Posterior vena cava (tissue), 2 donors: Measurements from ENCODE around the gene SCO1. TPM values are rescaled to one million over a fixed set of nuclear protein-coding genes. Genes with fewer than 3 reads are reported as not detected.
"Not testable (repeated sequence)": the region's sequence is repeated elsewhere in the genome, so short reads cannot be mapped to it uniquely, and the experiment has no call there.

Source experiments
- DNase-seq: peaks from one replicate; pipeline ENCODE4 v3.0.0-alpha.2; 2020; ENCODE audit warnings: low spot score
- intact Hi-C, 2 donors: fragments of 100-400 bp; cut with DNase I; formaldehyde crosslinking; loops; one replicate each; pipeline versions ENCODE4 v1.14.1 to v1.14.2; 2022 to 2023
- total RNA-seq, 2 donors: library from RNA; stranded (reverse); fragmentation: NEBNext Ultra II Directional; extraction: Animal tissue kit (Norgen Biotek cat#: 25700); gene quantifications; one replicate each; pipeline ENCODE4 v1.2.1, GENCODE V29; 2021
- donor health status: DM: yes; HTN: yes; CAD: no.
- donor health status: DM: yes; HTN: yes; CAD: no.

The SCO1 gene
- total RNA-seq, 2 donors from 2014 or later, result 21.7 to 25.8 TPM

- intact Hi-C loops, result no loop called here
- DNase-seq, result peak; percentile 92
These were observed 32.2 kb upstream of the SCO1 start, which contains the start of gene TMEM220 for GRCh38 chr17:10729334-10730193. TMEM220 (minus strand) TSS chr17:10730023; CDS start chr17:10729851, 172 bp downstream.

DNA sequence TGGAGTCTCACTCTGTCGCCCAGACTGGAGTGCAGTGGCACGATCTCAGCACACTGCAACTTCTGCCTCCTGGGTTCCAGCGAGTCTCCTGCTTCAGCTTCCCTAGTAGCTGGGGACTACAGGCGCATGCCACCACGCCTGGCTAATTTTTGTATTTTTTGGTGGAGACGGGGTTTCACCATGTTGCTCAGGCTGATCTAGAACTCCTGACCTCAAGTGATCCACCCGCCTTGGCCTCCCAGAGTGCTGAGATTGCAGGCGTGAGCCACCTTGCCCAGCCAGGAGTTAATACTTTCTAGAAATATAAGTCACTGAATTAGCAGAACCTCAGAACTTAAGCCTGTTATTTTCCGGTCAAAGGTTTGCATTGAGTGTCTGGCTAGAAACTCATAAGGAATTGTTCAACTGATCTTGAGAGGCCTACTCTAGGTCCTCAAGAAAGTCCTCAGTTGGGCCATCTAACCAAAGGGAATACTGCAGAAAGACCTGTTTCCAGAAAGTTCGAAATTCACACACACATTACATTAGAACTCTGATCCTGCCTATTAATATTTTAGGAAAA lies 31.1 kb upstream of the SCO1 start:
- DNase-seq, result no peak
- intact Hi-C loops, result no loop called here

GRCh38 chr17:10727192-10727591 lies 29.9 kb upstream of the SCO1 start:
- intact Hi-C loops, result no loop called here
- DNase-seq, result no peak

GRCh38 chr17:10726196-10726595 lies 28.9 kb upstream of the SCO1 start:
- intact Hi-C loops, result no loop called here
- DNase-seq, result no peak

DNA sequence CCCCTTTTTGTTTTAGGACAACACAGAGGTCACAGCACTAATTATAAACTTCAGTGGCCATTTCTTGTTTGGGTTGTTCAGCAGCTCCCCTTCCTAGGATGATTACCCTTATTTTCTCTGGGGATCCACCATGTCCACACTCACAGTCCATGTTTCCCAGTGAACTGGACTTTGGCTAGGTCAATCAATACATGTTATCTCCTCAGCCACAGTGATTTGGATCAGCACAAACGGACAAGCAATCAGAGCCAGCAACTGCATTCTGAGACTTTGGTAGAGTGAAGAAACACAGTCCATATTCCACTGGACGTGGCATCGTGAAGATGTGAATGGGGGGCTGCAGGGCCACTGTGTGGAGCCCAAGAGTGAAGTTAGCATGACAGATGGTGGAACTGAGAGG lies 27.9 kb upstream of the SCO1 start:
- intact Hi-C loops, result no loop called here

GRCh38 chr17:10724546-10725195 lies 27.3 kb upstream of the SCO1 start:
- intact Hi-C loops, result no loop called here
- no peak for DNase-seq

More for the DNA sequence above, 27.9 kb upstream of the SCO1 start:
- DNase-seq, result no peak

DNA sequence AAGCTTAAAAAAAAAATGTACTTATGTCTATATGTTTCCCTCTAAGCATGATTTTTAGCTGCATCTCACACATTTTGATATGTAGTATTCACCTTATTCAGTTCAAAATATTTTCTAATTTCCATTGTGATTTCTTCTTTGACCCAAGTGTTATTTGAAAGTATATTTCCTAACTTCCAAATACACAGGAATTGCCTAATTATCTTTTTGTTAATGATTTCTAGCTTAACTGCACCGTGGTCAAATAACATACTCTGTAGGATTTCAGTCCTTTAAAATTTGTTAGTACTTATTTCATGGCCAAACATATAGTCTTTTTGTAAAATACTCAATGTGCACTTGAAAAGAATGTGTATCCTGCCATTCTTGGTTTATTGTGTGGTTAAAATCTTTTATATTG lies 21.2 kb upstream of the SCO1 start:
- no peak for DNase-seq
- intact Hi-C loops, result no loop called here

GRCh38 chr17:10716218-10716617 lies 18.9 kb upstream of the SCO1 start:
- DNase-seq, result no peak
- intact Hi-C loops, result no loop called here

GRCh38 chr17:10713318-10713717 lies 16.0 kb upstream of the SCO1 start:
- DNase-seq, result no peak
- intact Hi-C loops, result no loop called here

DNA sequence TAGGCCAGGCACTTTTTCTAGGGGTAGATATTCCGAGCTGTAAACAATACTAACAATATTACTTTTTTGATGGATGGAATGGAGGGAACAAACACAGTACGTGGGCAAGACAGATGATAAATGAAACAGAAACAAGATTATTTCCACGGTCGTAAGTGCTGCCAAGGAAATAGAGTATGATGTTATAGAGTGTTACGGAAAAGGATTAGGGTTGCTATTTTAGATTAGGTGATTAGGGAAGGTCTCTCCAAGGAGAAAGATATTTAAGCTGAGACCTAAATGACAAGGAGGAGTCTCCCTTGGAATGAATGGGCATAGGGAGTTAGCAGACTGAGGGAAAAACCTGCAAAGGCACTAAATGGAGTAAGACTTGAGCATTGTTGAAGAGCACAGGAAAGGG lies 8.4 kb upstream of the SCO1 start:
- DNase-seq, result no peak
- intact Hi-C loops, result no loop called here

- intact Hi-C loops, result no loop called here
- DNase-seq, result no peak
These were observed 5.2 kb upstream of the SCO1 start for GRCh38 chr17:10702574-10702973.

- intact Hi-C loops, result loop anchor here in 1 of 2 donors (10.0 kb wide), 1 partner anchor 55 kb away; no protein-coding TSS in a partner anchor
- no peak for DNase-seq
These were observed 2.5 kb upstream of the SCO1 start for GRCh38 chr17:10699856-10700255.

DNA sequence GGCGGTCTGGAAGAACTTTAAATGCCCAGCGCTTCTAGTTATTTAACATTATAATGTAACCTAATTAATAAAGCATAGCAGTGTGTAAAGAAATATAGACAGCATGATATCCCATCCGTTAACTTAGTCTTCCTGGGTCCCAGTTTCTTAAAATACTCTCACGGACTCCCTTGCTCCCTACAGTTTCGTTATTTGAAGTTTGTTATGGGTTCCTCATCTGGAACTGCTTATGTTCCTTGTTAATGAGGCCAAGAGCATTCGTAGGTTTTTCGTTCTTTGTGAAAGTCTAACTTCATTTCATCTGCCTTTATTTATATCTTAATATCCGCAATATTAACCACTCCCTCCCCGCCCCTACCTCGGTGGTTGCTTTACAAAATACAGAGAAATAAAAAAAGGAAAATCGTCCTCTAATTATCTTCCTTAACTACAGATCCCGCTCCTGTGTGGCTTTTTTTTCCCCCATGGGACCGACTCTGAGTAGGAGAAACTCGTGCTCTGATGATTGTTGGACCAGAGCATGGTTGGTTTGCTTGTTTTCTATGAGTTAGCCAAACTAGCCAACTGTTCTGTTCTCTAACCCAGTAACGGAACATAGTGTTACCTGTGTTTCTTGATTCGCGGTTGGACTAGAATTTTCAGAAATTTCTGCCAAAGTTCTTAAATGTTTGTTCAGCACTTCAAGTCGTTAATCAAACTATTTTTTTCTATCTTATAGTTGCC lies 924 bp upstream of the SCO1 start:
- no peak for DNase-seq
- intact Hi-C loops, result loop anchor here in 1 of 2 donors (10.0 kb wide), 1 partner anchor 53 kb away; no protein-coding TSS in a partner anchor

GRCh38 chr17:10695875-10696407 lies 1.4 kb downstream of the SCO1 start:
- intact Hi-C loops, result loop anchor here in 1 of 2 donors (10.0 kb wide), 1 partner anchor 51 kb away; no protein-coding TSS in a partner anchor

DNA sequence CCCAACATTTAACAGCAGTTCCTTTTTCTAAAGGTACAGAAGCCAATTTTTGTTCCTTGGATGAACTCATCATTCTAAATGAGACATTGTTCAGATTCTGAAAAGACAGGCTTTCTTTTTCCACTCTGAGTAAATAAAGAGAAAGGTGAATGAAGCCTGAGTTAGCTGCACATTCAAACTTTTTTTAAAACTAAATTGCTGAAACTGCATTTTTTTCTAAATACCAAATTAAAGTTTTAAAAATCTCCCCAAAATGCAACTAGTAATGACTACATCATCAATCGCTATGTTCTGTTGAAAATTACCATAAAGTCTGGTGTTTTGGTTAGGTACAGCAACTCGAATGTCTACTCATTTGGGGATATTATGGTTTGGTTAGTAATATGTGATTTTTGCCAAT lies 9.8 kb downstream of the SCO1 start:
- DNase-seq, result no peak
- intact Hi-C loops, result no loop called here

More at GRCh38 chr17:10695875-10696407, 1.4 kb downstream of the SCO1 start:
- not testable (repeated sequence) for DNase-seq

GRCh38 chr17:10683853-10684252 lies 13.5 kb downstream of the SCO1 start:
- intact Hi-C loops, result no loop called here
- no peak for DNase-seq

- intact Hi-C loops, result no loop called here
- no peak for DNase-seq
These were observed 15.4 kb downstream of the SCO1 start for GRCh38 chr17:10681866-10682446.

DNA sequence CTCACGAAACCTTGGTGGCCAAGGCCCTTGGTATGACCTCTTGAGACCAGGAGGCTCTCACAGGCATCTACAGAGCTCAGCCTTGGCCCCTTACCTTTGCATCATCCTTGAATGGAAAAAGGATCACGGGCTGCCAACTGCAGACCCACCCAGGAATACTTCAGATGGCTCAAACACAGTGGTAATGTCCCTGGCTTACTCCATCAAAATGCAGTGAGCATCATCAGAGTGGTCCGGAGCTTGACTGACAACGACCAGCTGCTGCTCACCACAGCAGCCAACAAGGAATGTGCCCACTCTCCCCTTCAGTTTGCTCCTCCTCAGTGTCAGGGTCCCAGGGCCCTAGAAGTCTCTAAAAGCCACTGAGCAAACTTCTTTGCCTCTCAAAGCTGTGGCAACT lies 22.6 kb downstream of the SCO1 start:
- intact Hi-C loops, result no loop called here
- DNase-seq, result no peak

DNA sequence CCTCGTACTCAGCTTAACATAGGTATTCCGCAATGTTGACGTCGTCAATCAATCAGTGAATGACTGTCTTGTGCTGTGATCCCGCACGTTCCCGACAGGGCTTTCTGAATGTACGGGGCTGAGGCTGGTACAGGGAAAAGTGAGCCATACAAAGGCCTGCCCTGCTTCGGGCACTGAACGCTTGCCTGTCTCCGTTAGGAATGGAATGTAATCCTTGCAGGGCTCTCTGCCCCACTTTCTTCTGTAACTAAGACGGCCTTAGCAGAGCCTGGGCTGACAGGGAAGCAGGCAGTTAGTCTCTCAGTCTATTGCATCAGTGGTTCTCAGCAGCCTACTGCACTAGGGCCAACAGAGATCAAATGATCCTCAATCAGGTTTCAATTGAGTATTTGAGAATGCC lies 24.0 kb downstream of the SCO1 start:
- DNase-seq, result no peak
- intact Hi-C loops, result no loop called here
